Adrenal gland (tissue), 19 donors: Measurements from ENCODE around the gene IFNA16. TPM values are rescaled to one million over a fixed set of nuclear protein-coding genes. Genes with fewer than 3 reads are reported as not detected.
"Not testable (repeated sequence)": the region's sequence is repeated elsewhere in the genome, so short reads cannot be mapped to it uniquely, and the experiment has no call there.

ENCODE experiments used
- DNase-seq, 7 donors: peaks; one replicate each; pipeline ENCODE4 v3.0.0-alpha.2; 2019 to 2020
- H3K27ac ChIP-seq, 5 donors: fragments of 200-600 bp; sonication (generic) in 4 of 5; 1 replicate in 3 of 5; 2 replicates in 2 of 5; pipeline versions ENCODE4 v1.5.1 to v1.8.0; 2016 to 2020; ENCODE audit warnings: mild to moderate bottlenecking in 1 of 5
- H3K27me3 ChIP-seq: fragments of 200-600 bp; 2 replicates; pipeline ENCODE4 v1.8.0; 2021
- H3K36me3 ChIP-seq, 2 donors: fragments of 200-600 bp; replicated peaks in 1 of 2; 1 replicate in 1 of 2; 2 replicates in 1 of 2; pipeline versions ENCODE4 v1.5.1 to v1.8.0; 2018 to 2022
- H3K4me1 ChIP-seq, 2 donors: fragments of 200-600 bp; replicated peaks in 1 of 2; 1 replicate in 1 of 2; 2 replicates in 1 of 2; pipeline versions ENCODE4 v1.5.1 to v1.8.0; 2018 to 2021
- H3K4me3 ChIP-seq, 4 donors: fragments of 200-600 bp; sonication (generic) in 3 of 4; one replicate each; pipeline ENCODE4 v1.5.1; 2016 to 2018
- H3K9me3 ChIP-seq, 3 donors: fragments of 200-600 bp; sonication (generic) in 1 of 3; replicated peaks in 1 of 3; 1 replicate in 2 of 3; 2 replicates in 1 of 3; pipeline versions ENCODE4 v1.5.1 to v1.8.0; 2016 to 2021
- POLR2A ChIP-seq, 2 donors: fragments of 450-650 bp; IDR thresholded peaks; one replicate each; pipeline ENCODE4 v1.6.1; 2017; ENCODE audit warnings: antibody characterized with exemption in 2 of 2, mild to moderate bottlenecking in 2 of 2, moderate library complexity in 1 of 2
- WGBS, 4 donors: extraction: QIAGEN DNeasy Blood & Tissue Kit in 2 of 4; methylation state at CpG; one replicate each; pipeline versions ENCODE4 v1.1.5 to v1.1.7; 2013 to 2017; 5-methylcytosine and 5-hydroxymethylcytosine counted together
- intact Hi-C, 2 donors: fragments of 100-400 bp; cut with DNase I; formaldehyde crosslinking; loops; one replicate each; pipeline versions ENCODE4 v1.14.1 to v1.15.0; 2022 to 2023
- long read RNA-seq, 10 donors: library from polyadenylated mRNA in 3 of 10; unstranded in 2 of 10; stranded (forward) in 1 of 10; transcript quantifications; one replicate each; pipeline ENCODE4 v2.0.0 and lab custom pipeline, GENCODE V29; 2021 to 2026
- polyA plus RNA-seq, 3 donors: library from polyadenylated mRNA; stranded (reverse); fragments of 200-250 nt in 2 of 3; fragments of 350-450 nt in 1 of 3; fragmentation: Illumina TruSeq in 1 of 3; extraction: RNeasy Lipid Tissue Mini Kit (QIAGEN cat#74804) in 1 of 3; gene quantifications; one replicate each; pipeline ENCODE4 v1.2.3, GENCODE V29; 2013 to 2014
- total RNA-seq, 9 donors: library from RNA; depleted of rRNA in 4 of 9; stranded (reverse); fragments of >200 nt in 4 of 9; fragments of 120-200 nt in 1 of 9; fragmentation: NEBNext Ultra II Directional in 1 of 9; extraction: Animal tissue kit (Norgen Biotek cat#: 25700) in 1 of 9; gene quantifications; one replicate each; pipeline versions ENCODE4 v1.1.0 to v1.2.4, GENCODE V29; 2013 to 2023
- TF ChIP-seq, protein P1 (sequence below), 6 experiments: fragments of 450-650 bp in 4 of 6; fragments of 200-600 bp in 2 of 6; sonication (generic) in 1 of 6; IDR thresholded peaks; 1 replicate in 5 of 6; 2 replicates in 1 of 6; pipeline versions ENCODE4 v1.5.1 to v1.8.0; 2016 to 2021; ENCODE audit warnings: antibody characterized with exemption in 6 of 6, mild to moderate bottlenecking in 2 of 6, moderate library complexity in 1 of 6
- donor health status: healthy with polysubstance abuse.
- donor health status: Bipolar disorder and iron deficiency.
- donor health status: DM: yes; HTN: yes; CAD: no.
- donor health status: DM: no; HTN: no; CAD: no.
- donor health status: DM: no; HTN: no; CAD: no.
- donor health status: DM: yes; HTN: yes; CAD: no.

Gene IFNA16
- not detected for total RNA-seq
- polyA plus RNA-seq: not detected
- long read RNA-seq, donor 1: 0 reads
- long read RNA-seq, donor 2: 0 reads
- long read RNA-seq, donor 3: 0 reads
- long read RNA-seq, donor 4: 0 reads
- long read RNA-seq, donor 5: 0 reads
- long read RNA-seq, donor 6: 0 reads
- long read RNA-seq, donor 7: 0 reads
- long read RNA-seq, donor 8: 0 reads
- long read RNA-seq, donor 9: 0 reads
- long read RNA-seq, donor 10: 0 reads

DNA sequence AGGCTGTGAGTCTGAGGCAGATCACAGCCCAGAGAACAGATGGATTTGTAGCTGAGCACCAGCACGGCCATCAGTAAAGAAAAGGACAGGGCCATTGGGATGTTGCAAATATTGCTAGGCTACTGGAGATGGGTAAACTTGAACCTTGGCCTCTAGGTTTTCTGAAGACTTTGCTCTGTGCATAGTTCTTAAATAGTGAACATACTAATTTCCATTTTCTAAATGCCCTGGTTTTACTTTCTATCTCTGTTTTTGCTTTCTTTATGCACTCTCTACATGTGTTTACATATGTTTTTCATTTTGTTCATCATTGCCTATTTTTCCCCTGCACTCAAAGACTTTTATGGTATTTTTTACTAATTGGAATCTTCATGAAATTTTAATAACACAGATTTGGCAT lies at the start of gene IFNA16:
TSS of gene IFNA16 (minus strand) at position 101 of the 400 bp plus-strand sequence. CDS start at position 95, 6 bp downstream.
- H3K9me3 ChIP-seq, H3K36me3 ChIP-seq, H3K27me3 ChIP-seq, H3K4me3 ChIP-seq, H3K4me1 ChIP-seq, intact Hi-C loops, DNase-seq, H3K27ac ChIP-seq: not testable (repeated sequence)
- WGBS, 4 donors: 58 to 81% (median 78%) methylated on average over 1 of the region's 1 CpG

DNA sequence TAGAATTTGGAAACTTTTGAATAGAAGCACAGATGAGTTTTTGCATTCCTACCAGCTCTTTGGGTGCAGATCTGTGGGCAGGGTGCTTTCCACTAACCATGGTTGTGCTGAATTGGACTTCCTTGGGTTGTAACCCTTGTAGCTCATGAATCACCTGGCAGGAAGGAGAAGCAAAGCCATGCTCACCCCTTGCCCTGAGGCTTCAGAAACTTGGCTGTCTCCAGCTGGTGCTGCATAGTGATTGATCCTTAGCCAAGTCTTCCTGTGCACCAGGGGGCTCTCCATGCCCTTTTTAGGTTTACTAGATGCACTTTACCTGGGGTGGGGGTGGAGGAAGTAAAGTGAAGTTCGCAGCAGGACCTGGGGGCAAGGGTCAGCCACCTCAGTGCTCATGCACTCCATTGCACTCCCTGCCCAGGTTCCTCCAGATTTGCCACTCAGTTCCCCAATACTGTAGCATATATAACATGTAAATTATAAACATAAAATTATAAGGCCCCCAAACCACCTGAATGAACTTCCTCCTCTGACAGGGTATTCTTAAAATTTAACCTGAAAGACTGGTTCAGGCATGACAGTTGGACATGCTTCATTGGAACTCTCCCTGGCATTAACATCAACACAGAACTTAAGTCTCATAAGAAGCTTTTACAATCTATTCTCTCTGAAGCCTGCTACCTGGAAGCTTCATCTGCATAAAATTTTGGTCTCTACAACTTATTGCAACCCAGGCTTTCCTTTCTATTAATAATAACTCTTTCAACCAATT lies 48.5 kb upstream of the IFNA16 start:
- Histone ChIP-seq H3K27ac (no peak overlapping the region), H3K27me3 (peaks cover 7% of the 10 kb centered on the region), H3K36me3 (no peaks in the 10 kb centered on the region), H3K4me3 (no peak overlapping the region), H3K4me1 (no peaks in the 10 kb centered on the region), H3K9me3 (no peaks in the 10 kb centered on the region)
- TF ChIP-seq POLR2A (IDR thresholded peaks at IDR 0.05): no peak
- TF ChIP-seq, protein P1, sequence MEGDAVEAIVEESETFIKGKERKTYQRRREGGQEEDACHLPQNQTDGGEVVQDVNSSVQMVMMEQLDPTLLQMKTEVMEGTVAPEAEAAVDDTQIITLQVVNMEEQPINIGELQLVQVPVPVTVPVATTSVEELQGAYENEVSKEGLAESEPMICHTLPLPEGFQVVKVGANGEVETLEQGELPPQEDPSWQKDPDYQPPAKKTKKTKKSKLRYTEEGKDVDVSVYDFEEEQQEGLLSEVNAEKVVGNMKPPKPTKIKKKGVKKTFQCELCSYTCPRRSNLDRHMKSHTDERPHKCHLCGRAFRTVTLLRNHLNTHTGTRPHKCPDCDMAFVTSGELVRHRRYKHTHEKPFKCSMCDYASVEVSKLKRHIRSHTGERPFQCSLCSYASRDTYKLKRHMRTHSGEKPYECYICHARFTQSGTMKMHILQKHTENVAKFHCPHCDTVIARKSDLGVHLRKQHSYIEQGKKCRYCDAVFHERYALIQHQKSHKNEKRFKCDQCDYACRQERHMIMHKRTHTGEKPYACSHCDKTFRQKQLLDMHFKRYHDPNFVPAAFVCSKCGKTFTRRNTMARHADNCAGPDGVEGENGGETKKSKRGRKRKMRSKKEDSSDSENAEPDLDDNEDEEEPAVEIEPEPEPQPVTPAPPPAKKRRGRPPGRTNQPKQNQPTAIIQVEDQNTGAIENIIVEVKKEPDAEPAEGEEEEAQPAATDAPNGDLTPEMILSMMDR (IDR thresholded peaks at IDR 0.05): no peak
- 19 to 33% (median 27%) methylated on average over 1 of the region's 1 CpG for WGBS, 4 donors
- DNase-seq: no peak
- intact Hi-C loops: no loop called here

DNA sequence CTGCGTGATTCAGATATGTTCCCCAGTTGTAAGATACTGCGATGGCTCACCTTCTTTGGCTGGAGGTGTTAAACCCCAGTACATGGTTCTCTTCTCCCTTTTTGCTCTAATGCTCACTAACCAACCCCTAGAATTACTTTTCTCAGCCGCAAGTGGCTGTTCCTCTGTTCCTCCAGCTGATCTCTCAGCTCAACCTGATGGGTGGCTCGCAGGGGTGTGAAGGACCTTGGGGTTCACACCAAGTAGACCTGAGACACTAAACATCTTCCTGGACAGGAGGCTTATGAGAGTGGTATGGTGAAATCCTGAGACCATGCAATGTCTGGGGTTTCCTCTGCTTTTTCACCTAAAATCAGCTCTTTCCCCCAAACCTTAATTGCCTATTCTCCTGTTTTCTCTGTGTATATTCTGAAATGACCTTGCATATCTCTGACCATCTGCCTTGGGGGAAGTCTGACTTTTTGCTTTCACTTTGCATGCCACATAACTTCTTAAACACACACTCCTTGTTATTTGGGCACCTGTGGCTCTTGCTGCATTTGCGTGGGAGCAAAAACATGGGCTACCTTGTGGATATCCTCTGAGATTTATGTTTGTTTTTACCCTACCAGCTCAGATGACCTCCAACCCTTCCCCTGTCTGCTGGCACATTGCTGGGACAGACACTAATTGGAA lies 38.6 kb upstream of the IFNA16 start:
- WGBS, 4 donors: 68 to 76% (median 72%) methylated on average over 5 of the region's 5 CpGs
- intact Hi-C loops: no loop called here
- no peaks in the 10 kb centered on the region for H3K9me3 ChIP-seq

DNA sequence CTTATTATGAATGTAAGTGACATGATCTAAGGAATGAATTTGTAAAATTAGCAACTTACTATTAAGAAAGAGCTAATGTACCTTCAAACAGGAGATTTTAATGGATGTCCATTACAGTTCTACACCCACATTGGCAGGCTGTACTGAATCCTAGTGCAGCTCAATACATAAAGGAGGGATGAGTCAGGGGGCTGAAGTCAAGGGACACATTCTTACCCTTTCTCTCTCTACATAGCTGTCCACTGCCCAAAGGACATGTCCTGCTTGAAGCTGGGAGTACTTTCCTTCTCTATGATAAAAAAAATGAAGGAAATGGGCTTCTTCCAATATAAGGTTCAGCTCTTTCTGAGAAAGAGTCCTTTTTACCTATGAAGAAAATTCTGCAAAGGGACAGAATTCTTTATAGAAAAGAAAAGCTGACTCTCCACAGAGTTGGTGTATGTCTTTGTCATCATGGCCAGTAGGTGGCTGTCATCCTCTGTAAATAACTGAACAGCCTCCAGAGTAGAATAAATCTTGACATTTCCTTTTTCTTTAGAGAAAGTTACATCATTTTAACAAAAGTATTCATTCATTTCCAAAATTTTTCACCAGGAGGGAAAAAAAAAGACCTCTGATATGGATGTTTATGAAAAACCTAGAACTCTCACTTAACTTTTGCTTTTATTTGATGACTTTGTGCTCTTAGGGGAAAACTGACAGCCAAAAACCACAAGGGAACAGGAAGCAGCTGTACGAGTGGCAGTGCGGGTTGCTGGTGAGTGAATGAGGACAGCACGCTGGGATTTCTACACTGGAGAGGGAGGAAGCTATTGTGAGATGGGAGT lies 35.8 kb upstream of the IFNA16 start:
- no peaks in the 10 kb centered on the region for H3K36me3 ChIP-seq
- no peaks in the 10 kb centered on the region for H3K9me3 ChIP-seq
- no peak overlapping the region for H3K4me3 ChIP-seq
- no peaks in the 10 kb centered on the region for H3K4me1 ChIP-seq
- TF ChIP-seq, protein P1 (IDR thresholded peaks at IDR 0.05): peak; percentile 28 to 57 (median 44)
- TF ChIP-seq POLR2A (IDR thresholded peaks at IDR 0.05): no peak
- peak in 5 of 7 donors; percentile 12 to 51 (median 40) for DNase-seq
- intact Hi-C loops: no loop called here
- H3K27ac ChIP-seq: no peak overlapping the region
- WGBS, 4 donors: 0 to 1% (median 1%) methylated on average over 3 of the region's 3 CpGs
- peaks cover 13% of the 10 kb centered on the region for H3K27me3 ChIP-seq

More for the DNA sequence above, 38.6 kb upstream of the IFNA16 start:
- Histone ChIP-seq H3K27ac (no peak overlapping the region), H3K36me3 (no peaks in the 10 kb centered on the region), H3K4me1 (no peaks in the 10 kb centered on the region), H3K4me3 (no peak overlapping the region), H3K27me3 (no peaks in the 10 kb centered on the region)
- no peak for DNase-seq
- TF ChIP-seq, protein P1 (IDR thresholded peaks at IDR 0.05): no peak
- no peak for TF ChIP-seq POLR2A (IDR thresholded peaks at IDR 0.05)
